GM23338 (cell line): ENCODE results near the gene CORO1C. TPM values are rescaled to one million over a fixed set of nuclear protein-coding genes. Genes with fewer than 3 reads are reported as not detected.

Experiments
- ATAC-seq: fragments of 200-7000 bp; cut with Tn5 transposase; 3 replicates; pipeline ENCODE4 v1.9.1; 2020
- DNase-seq: peaks from one replicate; pipeline ENCODE4 v3.0.0-alpha.2; 2015; ENCODE audit warnings: low spot score
- H2AFZ ChIP-seq: fragments of 200-600 bp; sonication (generic); 2 replicates; pipeline ENCODE4 v1.8.0; 2016; ENCODE audit warnings: antibody characterized with exemption, mild to moderate bottlenecking, moderate library complexity
- H3F3A ChIP-seq: fragments of 200-600 bp; sonication (generic); replicated peaks from 2 replicates; pipeline ENCODE4 v1.8.0; 2017; ENCODE audit warnings: antibody characterized with exemption, mixed run types, low read depth
- H3K27ac ChIP-seq: fragments of 200-600 bp; sonication (generic); 2 replicates; pipeline ENCODE4 v1.6.1; 2016; ENCODE audit warnings: low read depth
- H3K27me3 ChIP-seq: fragments of 200-600 bp; sonication (generic); 2 replicates; pipeline ENCODE4 v1.8.0; 2016; ENCODE audit warnings: mild to moderate bottlenecking, mixed run types, moderate library complexity; ENCODE audit not compliant: insufficient read depth
- H3K36me3 ChIP-seq: fragments of 200-600 bp; sonication (generic); 2 replicates; pipeline ENCODE4 v1.8.0; 2016; ENCODE audit warnings: mild to moderate bottlenecking; ENCODE audit not compliant: insufficient read depth
- H3K4me1 ChIP-seq: fragments of 200-600 bp; sonication (generic); 2 replicates; pipeline ENCODE4 v1.8.0; 2016; ENCODE audit warnings: mild to moderate bottlenecking, moderate library complexity; ENCODE audit not compliant: insufficient read depth
- H3K4me2 ChIP-seq: fragments of 200-600 bp; sonication (generic); 2 replicates; pipeline ENCODE4 v1.7.1; 2017; ENCODE audit warnings: mixed run types
- H3K4me3 ChIP-seq: fragments of 200-600 bp; sonication (generic); 2 replicates; pipeline ENCODE4 v1.6.1; 2016; ENCODE audit warnings: mixed run types
- H3K79me2 ChIP-seq: fragments of 200-600 bp; sonication (generic); replicated peaks from 2 replicates; pipeline ENCODE4 v1.8.0; 2017; ENCODE audit warnings: mild to moderate bottlenecking; ENCODE audit not compliant: insufficient read depth
- H3K9me2 ChIP-seq: fragments of 200-600 bp; sonication (generic); 2 replicates; pipeline ENCODE4 v1.8.0; 2017; ENCODE audit not compliant: insufficient read depth
- H4K20me1 ChIP-seq: fragments of 200-600 bp; sonication (generic); replicated peaks from 2 replicates; pipeline ENCODE4 v1.8.0; 2017; ENCODE audit warnings: mild to moderate bottlenecking; ENCODE audit not compliant: insufficient read depth
- H3K27ac Mint-ChIP-seq: 2 replicates; pipeline ENCODE4 v1.8.0; 2020; ENCODE audit warnings: inconsistent platforms, mild to moderate bottlenecking, moderate library complexity, mixed read lengths
- H3K27me3 Mint-ChIP-seq: 3 replicates; pipeline ENCODE4 v1.8.0; 2022; ENCODE audit warnings: low read depth, mild to moderate bottlenecking, moderate library complexity, mixed read lengths, inconsistent platforms; ENCODE audit not compliant: insufficient read depth, poor library complexity
- H3K36me3 Mint-ChIP-seq: 3 replicates; pipeline ENCODE4 v1.8.0; 2021; ENCODE audit warnings: low read depth, mild to moderate bottlenecking, inconsistent platforms, moderate library complexity, mixed read lengths
- H3K4me1 Mint-ChIP-seq: 3 replicates; pipeline ENCODE4 v1.8.0; 2020; ENCODE audit warnings: mild to moderate bottlenecking, inconsistent platforms, mixed read lengths
- H3K4me3 Mint-ChIP-seq: 3 replicates; pipeline ENCODE4 v1.8.0; 2021; ENCODE audit warnings: moderate library complexity, mild to moderate bottlenecking, inconsistent platforms, mixed read lengths
- H3K9me3 Mint-ChIP-seq: 3 replicates; pipeline ENCODE4 v1.8.0; 2020; ENCODE audit warnings: moderate library complexity, mild to moderate bottlenecking, inconsistent platforms, mixed read lengths
- CREB1 ChIP-seq: fragments of 250-450 bp; sonication (Bioruptor Pico); IDR thresholded peaks from 2 replicates; pipeline ENCODE4 v1.5.0; 2020; ENCODE audit warnings: low read depth, mild to moderate bottlenecking, moderate library complexity
- CTCF ChIP-seq, 2 experiments: fragments of 200-600 bp in 1 of 2; sonication (generic) in 1 of 2; conservative IDR thresholded peaks; 2 replicates each; pipeline versions ENCODE4 v1.5.1 to v1.6.1; 2016 to 2017; ENCODE audit warnings: antibody characterized with exemption in 2 of 2, low read depth in 2 of 2, mild to moderate bottlenecking in 2 of 2, moderate library complexity in 1 of 2
- ETS1 ChIP-seq: IDR thresholded peaks from 2 replicates; pipeline ENCODE4 v1.6.1; 2016; ENCODE audit warnings: antibody characterized with exemption
- EZH2phosphoT487 ChIP-seq: fragments of 200-600 bp; sonication (generic); IDR thresholded peaks from one replicate; pipeline ENCODE4 v1.8.1; 2018; ENCODE audit warnings: antibody characterized with exemption; ENCODE audit not compliant: unreplicated experiment
- JUNB ChIP-seq: IDR thresholded peaks from one replicate; pipeline ENCODE4 v1.6.1; 2016; ENCODE audit warnings: antibody characterized with exemption; ENCODE audit not compliant: unreplicated experiment
- POLR2AphosphoS5 ChIP-seq: IDR thresholded peaks from 2 replicates; pipeline ENCODE4 v1.6.1; 2016; ENCODE audit warnings: antibody characterized with exemption, low read depth
- REST ChIP-seq: IDR thresholded peaks from one replicate; pipeline ENCODE4 v1.6.1; 2018; ENCODE audit warnings: antibody characterized with exemption; ENCODE audit not compliant: unreplicated experiment
- STAT1 ChIP-seq: IDR thresholded peaks from one replicate; pipeline ENCODE4 v1.6.1; 2016; ENCODE audit warnings: antibody characterized with exemption; ENCODE audit not compliant: unreplicated experiment
- ZNF114 ChIP-seq: fragments of 250-450 bp; sonication (Bioruptor Pico); IDR thresholded peaks from 2 replicates; pipeline ENCODE4 v1.5.0; 2020; ENCODE audit warnings: mild to moderate bottlenecking, moderate library complexity
- ZNF462 ChIP-seq: fragments of 250-450 bp; sonication (Bioruptor Pico); IDR thresholded peaks from 2 replicates; pipeline ENCODE4 v1.5.0; 2020; ENCODE audit warnings: mild to moderate bottlenecking, moderate library complexity
- polyA plus RNA-seq: library from polyadenylated mRNA; unstranded; fragments of >200 nt; fragmentation: Nextera tagmentation; extraction: Ambion mirVana; gene quantifications from 2 replicates; pipeline ENCODE4 v1.2.1, GENCODE V29; 2016
- total RNA-seq: library from RNA; depleted of rRNA; stranded (reverse); fragments of >200 nt; shearing (Covaris generic); gene quantifications from 2 replicates; pipeline ENCODE4 v1.2.3, GENCODE V29; 2014

Gene CORO1C
- total and polyA plus RNA-seq, 2 experiments from 2014 or later, result 59.2 to 89.5 TPM

GRCh38 chr12:108704527-108704926 is 26.8 kb downstream of the CORO1C start:
- peaks cover 35% of the 10 kb centered on the region for H3K4me1 Mint-ChIP-seq
- H4K20me1 ChIP-seq, result peaks cover 16% of the 10 kb centered on the region
- H3K27me3 ChIP-seq, result no peaks in the 10 kb centered on the region
- H2AFZ ChIP-seq, result no peak overlapping the region
- TF ChIP-seq STAT1, result no peak
- no peak for TF ChIP-seq EZH2phosphoT487
- no peak for TF ChIP-seq POLR2AphosphoS5
- no peak for TF ChIP-seq CTCF (conservative IDR thresholded peaks at IDR 0.05; ENCODE audit: low read depth in 2 of 2)
- TF ChIP-seq ZNF462 (CRISPR knock-in tag), result no peak
- no peak for TF ChIP-seq CREB1 (CRISPR knock-in tag)
- TF ChIP-seq ETS1, result no peak
- TF ChIP-seq ZNF114, result no peak
- TF ChIP-seq REST, result no peak
- TF ChIP-seq JUNB, result no peak
- no peak overlapping the region for H3K4me2 ChIP-seq
- DNase-seq (no peak), ATAC-seq (no peak)
- H3K36me3 Mint-ChIP-seq, result peaks cover 13% of the 10 kb centered on the region
- no peaks in the 10 kb centered on the region for H3F3A ChIP-seq
- H3K9me3 Mint-ChIP-seq, result no peaks in the 10 kb centered on the region
- no peaks in the 10 kb centered on the region for H3K9me2 ChIP-seq
- no peak overlapping the region for H3K4me3 Mint-ChIP-seq
- no peaks in the 10 kb centered on the region; the same call in 1 of the 2 replicates for H3K36me3 ChIP-seq
- H3K4me3 ChIP-seq, result no peak overlapping the region
- H3K27ac ChIP-seq, result no peak overlapping the region
- H3K27ac Mint-ChIP-seq, result no peak overlapping the region
- peaks cover 91% of the 10 kb centered on the region for H3K79me2 ChIP-seq
- H3K27me3 Mint-ChIP-seq, result peaks cover 4% of the 10 kb centered on the region
- H3K4me1 ChIP-seq, result peaks cover 26% of the 10 kb centered on the region
